ENCODE data around the gene KIAA1217.
"Not testable (repeated sequence)": the region's sequence is repeated elsewhere in the genome, so short reads cannot be mapped to it uniquely, and the experiment has no call there.

KIAA1217 gene

GRCh38 chr10:24318517-24318916 lies 109.6 kb downstream of the KIAA1217 start:
- Histone ChIP-seq H3K36me3 (ENCODE audit: insufficient read depth, low read length) (no peaks in the 10 kb centered on the region), H3K4me3 (ENCODE audit: low read length) (no peak overlapping the region), H3K4me1 (ENCODE audit: insufficient read depth, low read length) (no peaks in the 10 kb centered on the region), H3K9me3 (ENCODE audit: low read length) (peaks cover 2% of the 10 kb centered on the region), H2AFZ (ENCODE audit: low read depth, low read length) (no peak overlapping the region), H3K27me3 (ENCODE audit: insufficient read depth, low read length) (no peaks in the 10 kb centered on the region)

DNA sequence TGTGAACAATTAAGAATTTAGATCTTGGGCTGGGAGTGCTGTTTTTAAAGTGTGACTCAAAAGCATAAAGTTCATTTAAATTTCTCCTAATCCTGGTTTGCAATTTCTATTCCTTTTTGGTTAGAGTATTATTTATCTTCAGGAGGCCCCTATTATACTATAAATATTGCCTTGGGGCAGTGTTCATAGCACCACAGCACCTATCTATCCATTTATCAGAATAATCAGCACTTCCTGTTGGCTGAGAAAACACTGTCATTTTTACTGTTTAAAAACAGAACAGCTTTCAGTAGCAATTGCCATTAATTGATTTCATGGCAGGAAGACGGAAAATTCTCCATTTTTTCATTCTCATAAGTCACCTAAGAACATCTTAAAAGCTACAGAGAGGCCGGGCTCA lies 111.4 kb downstream of the KIAA1217 start:
- Histone ChIP-seq H3K9me3 (ENCODE audit: low read length) (peaks cover 2% of the 10 kb centered on the region), H3K27me3 (ENCODE audit: insufficient read depth, low read length) (no peaks in the 10 kb centered on the region), H3K36me3 (ENCODE audit: insufficient read depth, low read length) (no peaks in the 10 kb centered on the region), H3K4me3 (ENCODE audit: low read length) (no peak overlapping the region), H2AFZ (ENCODE audit: low read depth, low read length) (no peak overlapping the region), H3K4me1 (ENCODE audit: insufficient read depth, low read length) (no peaks in the 10 kb centered on the region)

- no peaks in the 10 kb centered on the region for H3K36me3 ChIP-seq (ENCODE audit: insufficient read depth, low read length)
- H3K27me3 ChIP-seq (ENCODE audit: insufficient read depth, low read length), result no peaks in the 10 kb centered on the region
- peaks cover 2% of the 10 kb centered on the region for H3K9me3 ChIP-seq (ENCODE audit: low read length)
- H2AFZ ChIP-seq (ENCODE audit: low read depth, low read length), result no peak overlapping the region
- H3K4me1 ChIP-seq (ENCODE audit: insufficient read depth, low read length), result no peaks in the 10 kb centered on the region
- no peak overlapping the region for H3K4me3 ChIP-seq (ENCODE audit: low read length)
These were observed 115.7 kb downstream of the KIAA1217 start for GRCh38 chr10:24324651-24325050.

DNA sequence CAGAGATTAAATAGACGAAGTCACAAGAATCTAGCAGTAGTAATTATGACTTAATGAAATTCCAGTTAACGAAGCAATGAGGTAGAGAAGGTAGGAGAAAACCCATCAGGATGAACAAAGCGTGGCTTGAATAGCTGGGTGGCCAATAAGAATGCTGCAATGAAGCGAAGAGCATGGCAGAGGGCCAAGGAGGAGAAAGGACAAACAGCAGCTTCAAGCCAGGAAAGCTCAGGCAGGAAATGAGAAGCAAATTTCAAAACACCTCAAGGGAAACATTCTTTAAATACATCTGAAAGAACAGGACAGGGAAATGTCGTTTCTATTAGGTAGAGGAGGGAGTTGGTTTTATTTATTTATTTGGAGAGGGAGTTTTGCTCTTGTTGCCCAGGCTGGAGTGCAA lies 122.5 kb downstream of the KIAA1217 start:
- Histone ChIP-seq H2AFZ (ENCODE audit: low read depth, low read length) (no peak overlapping the region), H3K36me3 (ENCODE audit: insufficient read depth, low read length) (no peaks in the 10 kb centered on the region), H3K4me3 (ENCODE audit: low read length) (no peak overlapping the region), H3K4me1 (ENCODE audit: insufficient read depth, low read length) (no peaks in the 10 kb centered on the region), H3K9me3 (ENCODE audit: low read length) (peaks cover 2% of the 10 kb centered on the region), H3K27me3 (ENCODE audit: insufficient read depth, low read length) (no peaks in the 10 kb centered on the region)

DNA sequence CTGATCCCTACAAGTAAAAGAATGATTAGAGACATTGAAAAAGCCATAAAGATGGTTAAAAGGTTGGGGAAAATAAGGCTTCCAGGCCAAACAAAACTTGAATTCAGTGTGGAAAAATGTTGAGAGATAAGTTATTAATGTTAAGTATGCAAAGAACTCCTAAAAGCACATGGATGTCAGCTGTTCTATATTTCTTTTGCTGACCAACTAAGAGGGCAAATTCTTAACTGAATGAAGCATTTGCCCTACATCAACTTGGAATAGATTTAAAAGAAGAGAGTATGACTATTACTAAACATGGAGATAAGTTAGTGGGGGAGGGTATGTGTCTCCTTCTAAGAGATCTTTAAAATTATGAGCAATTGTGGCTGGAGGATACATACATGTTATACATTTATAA lies 124.8 kb downstream of the KIAA1217 start:
- Histone ChIP-seq H3K4me3 (ENCODE audit: low read length) (no peak overlapping the region), H2AFZ (ENCODE audit: low read depth, low read length) (no peak overlapping the region), H3K27me3 (ENCODE audit: insufficient read depth, low read length) (no peaks in the 10 kb centered on the region), H3K36me3 (ENCODE audit: insufficient read depth, low read length) (no peaks in the 10 kb centered on the region), H3K4me1 (ENCODE audit: insufficient read depth, low read length) (no peaks in the 10 kb centered on the region), H3K9me3 (ENCODE audit: low read length) (no peaks in the 10 kb centered on the region)

GRCh38 chr10:24334279-24334939 lies 125.5 kb downstream of the KIAA1217 start:
- Histone ChIP-seq H3K27me3 (ENCODE audit: insufficient read depth, low read length) (no peaks in the 10 kb centered on the region), H3K36me3 (ENCODE audit: insufficient read depth, low read length) (no peaks in the 10 kb centered on the region), H2AFZ (ENCODE audit: low read depth, low read length) (no peak overlapping the region), H3K9me3 (ENCODE audit: low read length) (no peaks in the 10 kb centered on the region), H3K4me1 (ENCODE audit: insufficient read depth, low read length) (no peaks in the 10 kb centered on the region), H3K4me3 (ENCODE audit: low read length) (no peak overlapping the region)

DNA sequence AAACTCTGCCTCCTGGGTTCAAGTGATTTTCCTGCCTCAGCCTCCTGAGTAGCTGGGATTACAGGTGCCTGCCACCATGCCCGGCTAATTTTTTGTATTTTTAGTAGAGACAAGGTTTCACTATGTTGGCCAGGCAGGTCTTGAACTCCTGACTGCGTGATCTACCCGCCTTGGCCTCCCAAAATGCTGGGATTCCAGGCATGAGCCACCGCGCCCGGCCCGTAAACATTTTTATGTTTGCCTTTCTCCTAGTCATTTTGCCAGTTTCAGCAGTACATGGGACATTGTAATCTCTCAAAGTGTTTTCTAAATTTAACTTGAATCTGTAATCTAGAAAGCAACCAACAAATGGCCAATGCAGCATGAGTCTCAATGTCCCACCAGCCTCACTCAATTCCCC lies 128.8 kb downstream of the KIAA1217 start:
- H3K9me3 ChIP-seq (ENCODE audit: low read length); H3K4me1 ChIP-seq (ENCODE audit: insufficient read depth, low read length); H2AFZ ChIP-seq (ENCODE audit: low read depth, low read length); H3K4me3 ChIP-seq (ENCODE audit: low read length); H3K36me3 ChIP-seq (ENCODE audit: insufficient read depth, low read length); H3K27me3 ChIP-seq (ENCODE audit: insufficient read depth, low read length): not testable (repeated sequence)

- no peak overlapping the region for H2AFZ ChIP-seq (ENCODE audit: low read depth, low read length)
- H3K27me3 ChIP-seq (ENCODE audit: insufficient read depth, low read length), result no peaks in the 10 kb centered on the region
- H3K9me3 ChIP-seq (ENCODE audit: low read length), result no peaks in the 10 kb centered on the region
- H3K4me3 ChIP-seq (ENCODE audit: low read length), result no peak overlapping the region
- H3K4me1 ChIP-seq (ENCODE audit: insufficient read depth, low read length), result no peaks in the 10 kb centered on the region
- H3K36me3 ChIP-seq (ENCODE audit: insufficient read depth, low read length), result no peaks in the 10 kb centered on the region
These were observed 130.4 kb downstream of the KIAA1217 start for GRCh38 chr10:24339387-24339786.

GRCh38 chr10:24340446-24340845 lies 131.5 kb downstream of the KIAA1217 start:
- no peaks in the 10 kb centered on the region for H3K36me3 ChIP-seq (ENCODE audit: insufficient read depth, low read length)
- no peak overlapping the region for H2AFZ ChIP-seq (ENCODE audit: low read depth, low read length)
- H3K27me3 ChIP-seq (ENCODE audit: insufficient read depth, low read length), result no peaks in the 10 kb centered on the region
- H3K4me1 ChIP-seq (ENCODE audit: insufficient read depth, low read length), result no peaks in the 10 kb centered on the region
- no peaks in the 10 kb centered on the region for H3K9me3 ChIP-seq (ENCODE audit: low read length)
- no peak overlapping the region for H3K4me3 ChIP-seq (ENCODE audit: low read length)

DNA sequence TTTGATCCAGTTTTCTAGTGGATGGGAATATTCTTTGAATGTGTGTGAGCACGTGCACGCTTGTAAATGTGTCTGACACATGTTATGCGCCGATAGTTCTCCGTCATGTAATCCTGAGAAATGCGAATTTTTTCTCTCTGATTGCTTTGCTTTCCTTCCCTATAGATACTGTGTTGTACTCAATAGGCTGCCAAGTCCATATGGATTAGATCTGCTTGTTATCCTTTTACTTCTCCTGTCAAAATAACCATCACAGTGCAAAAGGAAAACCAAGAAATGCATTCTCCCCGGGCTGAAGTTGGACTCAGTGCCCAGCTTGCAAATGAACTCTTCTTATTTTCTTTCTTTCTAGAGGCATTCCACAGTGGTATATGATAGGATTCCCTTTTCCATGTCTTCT lies 131.9 kb downstream of the KIAA1217 start:
- Histone ChIP-seq H2AFZ (ENCODE audit: low read depth, low read length) (no peak overlapping the region), H3K4me3 (ENCODE audit: low read length) (no peak overlapping the region), H3K9me3 (ENCODE audit: low read length) (no peaks in the 10 kb centered on the region), H3K4me1 (ENCODE audit: insufficient read depth, low read length) (no peaks in the 10 kb centered on the region), H3K36me3 (ENCODE audit: insufficient read depth, low read length) (no peaks in the 10 kb centered on the region), H3K27me3 (ENCODE audit: insufficient read depth, low read length) (no peaks in the 10 kb centered on the region)

DNA sequence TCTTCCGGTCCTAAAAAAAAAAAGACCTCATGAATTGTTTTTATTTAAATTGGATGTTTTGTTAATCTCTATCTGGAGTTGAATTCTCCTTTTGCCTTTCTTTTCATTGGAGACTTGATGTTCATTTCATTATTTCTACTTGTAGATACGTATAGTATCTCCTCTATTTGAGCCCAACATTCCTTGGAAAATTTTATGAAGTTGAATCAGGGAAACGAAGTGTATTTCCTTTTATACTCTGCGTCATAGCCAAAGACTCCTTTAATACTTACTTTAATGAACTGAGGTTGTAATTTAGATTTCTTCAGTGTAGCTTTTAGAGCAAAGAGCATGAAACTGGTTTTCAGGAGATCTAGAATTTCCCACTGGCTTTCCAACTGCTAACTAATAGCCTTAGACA lies 132.4 kb downstream of the KIAA1217 start:
- H2AFZ ChIP-seq (ENCODE audit: low read depth, low read length), result no peak overlapping the region
- H3K4me3 ChIP-seq (ENCODE audit: low read length), result no peak overlapping the region

DNA sequence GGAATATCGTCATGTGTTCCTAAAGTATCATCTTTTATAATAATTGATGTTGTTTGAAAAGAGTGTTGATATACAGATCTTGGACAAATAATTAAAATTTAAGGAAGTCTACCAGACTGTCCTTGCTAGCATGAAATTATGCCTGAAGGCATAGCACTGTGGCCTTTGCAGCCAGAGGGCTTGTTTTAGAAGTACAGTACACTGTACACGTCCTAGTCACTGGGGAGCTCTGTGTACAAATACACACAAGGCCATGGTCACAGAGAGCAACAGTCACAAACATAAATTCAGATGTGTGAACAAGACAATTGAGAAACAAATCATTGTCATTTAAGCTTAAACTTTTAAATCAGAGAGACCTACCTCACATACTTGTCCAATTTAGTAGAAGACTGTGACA lies 133.0 kb downstream of the KIAA1217 start:
- Histone ChIP-seq H3K9me3 (ENCODE audit: low read length) (no peaks in the 10 kb centered on the region), H3K27me3 (ENCODE audit: insufficient read depth, low read length) (no peaks in the 10 kb centered on the region), H3K4me3 (ENCODE audit: low read length) (no peak overlapping the region), H3K36me3 (ENCODE audit: insufficient read depth, low read length) (no peaks in the 10 kb centered on the region), H3K4me1 (ENCODE audit: insufficient read depth, low read length) (no peaks in the 10 kb centered on the region), H2AFZ (ENCODE audit: low read depth, low read length) (no peak overlapping the region)

More for the DNA sequence above, 132.4 kb downstream of the KIAA1217 start:
- H3K36me3 ChIP-seq (ENCODE audit: insufficient read depth, low read length), result no peaks in the 10 kb centered on the region
- H3K9me3 ChIP-seq (ENCODE audit: low read length), result no peaks in the 10 kb centered on the region
- H3K27me3 ChIP-seq (ENCODE audit: insufficient read depth, low read length), result no peaks in the 10 kb centered on the region
- no peaks in the 10 kb centered on the region for H3K4me1 ChIP-seq (ENCODE audit: insufficient read depth, low read length)

- H2AFZ ChIP-seq (ENCODE audit: low read depth, low read length), result no peak overlapping the region
- H3K27me3 ChIP-seq (ENCODE audit: insufficient read depth, low read length), result no peaks in the 10 kb centered on the region
- H3K4me1 ChIP-seq (ENCODE audit: insufficient read depth, low read length), result no peaks in the 10 kb centered on the region
- no peak overlapping the region for H3K4me3 ChIP-seq (ENCODE audit: low read length)
- no peaks in the 10 kb centered on the region for H3K9me3 ChIP-seq (ENCODE audit: low read length)
- no peaks in the 10 kb centered on the region for H3K36me3 ChIP-seq (ENCODE audit: insufficient read depth, low read length)
These were observed 134.7 kb downstream of the KIAA1217 start for GRCh38 chr10:24343686-24344085.

GRCh38 chr10:24344279-24344678 lies 135.3 kb downstream of the KIAA1217 start:
- Histone ChIP-seq H3K4me1 (ENCODE audit: insufficient read depth, low read length) (no peaks in the 10 kb centered on the region), H2AFZ (ENCODE audit: low read depth, low read length) (no peak overlapping the region), H3K27me3 (ENCODE audit: insufficient read depth, low read length) (no peaks in the 10 kb centered on the region), H3K9me3 (ENCODE audit: low read length) (no peaks in the 10 kb centered on the region), H3K36me3 (ENCODE audit: insufficient read depth, low read length) (no peaks in the 10 kb centered on the region), H3K4me3 (ENCODE audit: low read length) (no peak overlapping the region)
